Hepatocyte (in vitro differentiated cells): ENCODE data around the gene PTPN6. TPM values are rescaled to one million over a fixed set of nuclear protein-coding genes. Genes with fewer than 3 reads are reported as not detected.

Source experiments
- DNase-seq: peaks from one replicate; pipeline ENCODE4 v3.0.0-alpha.2; 2016; ENCODE audit warnings: low spot score
- H2AFZ ChIP-seq: fragments of 200-600 bp; sonication (generic); 2 replicates; pipeline ENCODE4 v1.6.0; 2016; ENCODE audit warnings: antibody characterized with exemption, mild to moderate bottlenecking
- H3K27ac ChIP-seq: fragments of 200-600 bp; sonication (generic); 2 replicates; pipeline ENCODE4 v1.5.1; 2016; ENCODE audit warnings: mild to moderate bottlenecking
- H3K27me3 ChIP-seq: fragments of 200-600 bp; sonication (generic); 2 replicates; pipeline ENCODE4 v1.6.1; 2016
- H3K36me3 ChIP-seq: fragments of 200-600 bp; sonication (generic); replicated peaks from 2 replicates; pipeline ENCODE4 v1.5.1; 2016; ENCODE audit warnings: low read depth; ENCODE audit not compliant: insufficient read depth
- H3K4me1 ChIP-seq: fragments of 200-600 bp; sonication (generic); 2 replicates; pipeline ENCODE4 v1.5.1; 2016; ENCODE audit warnings: mild to moderate bottlenecking, moderate library complexity; ENCODE audit not compliant: insufficient read depth
- H3K4me2 ChIP-seq: fragments of 200-600 bp; sonication (generic); 2 replicates; pipeline ENCODE4 v1.6.0; 2016
- H3K4me3 ChIP-seq: fragments of 200-600 bp; sonication (generic); 2 replicates; pipeline ENCODE4 v1.5.1; 2016; ENCODE audit warnings: mild to moderate bottlenecking
- H3K79me2 ChIP-seq: fragments of 200-600 bp; sonication (generic); 2 replicates; pipeline ENCODE4 v1.6.0; 2017; ENCODE audit warnings: mild to moderate bottlenecking
- H3K9me2 ChIP-seq: fragments of 200-600 bp; sonication (generic); replicated peaks from 2 replicates; pipeline ENCODE4 v1.6.0; 2017; ENCODE audit warnings: mild to moderate bottlenecking; ENCODE audit not compliant: insufficient read depth
- H3K9me3 ChIP-seq: fragments of 200-600 bp; sonication (generic); 2 replicates; pipeline ENCODE4 v1.5.1; 2016; ENCODE audit warnings: low read depth, mild to moderate bottlenecking
- H4K20me1 ChIP-seq: fragments of 200-600 bp; sonication (generic); 2 replicates; pipeline ENCODE4 v1.6.0; 2016; ENCODE audit warnings: mild to moderate bottlenecking; ENCODE audit not compliant: insufficient read depth, poor library complexity, severe bottlenecking
- CTCF ChIP-seq: fragments of 200-600 bp; sonication (generic); IDR thresholded peaks from 2 replicates; pipeline ENCODE4 v1.5.1; 2016; ENCODE audit warnings: antibody characterized with exemption, mild to moderate bottlenecking; ENCODE audit not compliant: poor library complexity
- EZH2 ChIP-seq: fragments of 200-600 bp; sonication (generic); IDR thresholded peaks from 2 replicates; pipeline ENCODE4 v1.6.1; 2016; ENCODE audit warnings: antibody characterized with exemption, mild to moderate bottlenecking, borderline replicate concordance
- EZH2phosphoT487 ChIP-seq: fragments of 200-600 bp; sonication (generic); IDR thresholded peaks from one replicate; pipeline ENCODE4 v1.6.1; 2018; ENCODE audit warnings: antibody characterized with exemption, mild to moderate bottlenecking, low read depth, moderate library complexity; ENCODE audit not compliant: unreplicated experiment, severe bottlenecking
- WGBS: methylation state at CpG from one replicate; pipeline ENCODE4 v1.1.6; 2016; ENCODE audit warnings: low lambda C conversion rate; ENCODE audit errors: missing lambda C conversion rate; 5-methylcytosine and 5-hydroxymethylcytosine counted together
- polyA plus RNA-seq: library from polyadenylated mRNA; unstranded; fragments of >200 nt; fragmentation: Nextera tagmentation; extraction: Ambion mirVana; gene quantifications from 2 replicates; pipeline ENCODE4 v1.2.1, GENCODE V29; 2016
- total RNA-seq: library from RNA; depleted of rRNA; stranded (reverse); fragments of >200 nt; gene quantifications from 2 replicates; pipeline ENCODE4 v1.2.3, GENCODE V29; 2014

Gene PTPN6
- total and polyA plus RNA-seq, 2 experiments from 2014 or later: 14.5 to 20.8 TPM

DNA sequence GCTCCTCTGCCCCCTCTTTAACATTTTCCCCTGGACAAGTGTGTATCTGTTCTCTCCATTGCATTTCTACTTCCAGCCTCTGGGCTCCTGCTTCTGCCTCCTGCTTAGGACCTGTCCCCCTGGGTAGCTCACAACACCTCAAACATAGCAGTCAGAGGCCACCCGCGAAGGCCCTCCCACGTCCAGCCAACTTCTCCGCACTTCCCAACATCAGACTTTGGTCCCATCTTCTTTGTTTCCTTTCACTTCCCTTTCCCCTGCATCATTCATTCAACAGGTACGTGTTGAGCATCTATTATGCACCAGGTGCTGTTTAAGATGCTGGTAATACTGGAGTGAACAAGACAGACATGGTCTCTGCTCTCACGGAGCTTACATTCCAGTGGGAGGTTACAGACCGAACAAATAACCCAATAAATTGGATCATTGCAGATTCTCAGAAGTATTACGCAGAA lies 4.2 kb upstream of the PTPN6 start:
- Histone ChIP-seq H3K9me3 (no peaks in the 10 kb centered on the region), H3K36me3 (no peaks in the 10 kb centered on the region), H3K4me3 (peak overlapping the region; percentile 27), H4K20me1 (no peaks in the 10 kb centered on the region), H3K9me2 (no peaks in the 10 kb centered on the region), H3K27ac (peak overlapping the region; percentile 71), H3K4me2 (peak overlapping the region; percentile 77), H3K79me2 (peaks cover 18% of the 10 kb centered on the region), H2AFZ (peak overlapping the region; percentile 20), H3K27me3 (no peaks in the 10 kb centered on the region), H3K4me1 (peaks cover 19% of the 10 kb centered on the region)
- TF ChIP-seq CTCF (no peak), EZH2phosphoT487 (no peak), EZH2 (no peak)
- DNase-seq: no peak
- 54% methylated on average over 8 of the region's 8 CpGs for WGBS

DNA sequence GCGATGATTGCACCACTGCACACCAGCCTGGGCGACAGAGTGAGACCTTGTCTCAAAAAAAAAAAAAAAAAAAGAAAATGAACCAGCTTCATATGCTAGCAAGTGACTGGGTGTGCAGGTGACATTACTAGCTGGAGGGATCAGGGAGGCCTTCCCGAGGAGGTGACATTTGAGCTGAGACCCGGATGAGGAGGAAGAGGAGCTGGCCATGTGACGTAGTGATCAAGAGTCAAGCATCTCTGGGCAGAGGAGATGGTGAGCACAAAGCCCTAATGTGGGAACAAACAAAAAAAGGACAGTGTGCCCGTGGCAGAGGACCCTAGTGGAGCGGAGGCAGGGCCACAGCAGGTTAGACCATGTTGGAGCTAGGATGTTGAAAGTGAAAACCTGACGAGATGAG lies 3.5 kb upstream of the PTPN6 start:
- no peak for DNase-seq
- TF ChIP-seq CTCF (no peak), EZH2 (no peak), EZH2phosphoT487 (no peak)
- 95% methylated on average over 8 of the region's 8 CpGs for WGBS

DNA sequence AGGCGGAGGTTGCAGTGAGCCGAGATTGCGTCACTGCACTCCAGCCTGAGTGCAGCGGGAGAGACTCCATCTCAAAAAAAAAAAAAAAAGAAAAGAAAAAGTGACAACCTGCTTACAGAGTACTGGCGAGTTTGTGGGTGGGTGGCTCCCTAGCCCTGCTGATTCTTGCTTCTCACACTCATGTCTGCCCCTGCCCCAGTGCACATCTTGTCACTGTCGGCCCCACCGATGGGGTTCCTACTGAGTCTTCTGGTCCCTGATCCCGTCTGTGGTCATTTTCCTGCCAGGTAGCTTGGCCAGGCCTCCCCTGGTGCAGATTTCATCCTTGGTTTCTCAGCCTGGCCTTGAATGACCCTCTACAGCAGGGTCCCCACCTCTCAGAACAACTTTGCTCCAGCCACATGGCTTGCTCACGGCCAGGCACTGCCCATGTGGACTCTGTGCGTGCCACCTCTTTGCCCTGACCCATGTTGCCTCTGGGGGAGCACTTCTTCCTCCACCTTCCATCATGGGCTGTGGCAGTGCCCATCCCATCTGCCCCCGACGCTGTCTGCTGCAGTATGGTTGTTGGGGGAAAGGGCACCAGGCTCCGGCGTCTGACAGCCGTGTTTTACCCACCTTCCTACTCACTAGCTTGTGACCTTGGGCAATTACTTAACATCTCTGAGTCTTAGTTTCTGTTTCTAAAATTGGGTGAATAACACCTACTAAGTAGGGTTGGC lies 2.1 kb upstream of the PTPN6 start:
- H2AFZ ChIP-seq: no peak overlapping the region
- H3K79me2 ChIP-seq: peaks cover 18% of the 10 kb centered on the region
- H3K4me2 ChIP-seq: no peak overlapping the region
- TF ChIP-seq CTCF (no peak), EZH2 (no peak), EZH2phosphoT487 (no peak)
- H3K4me1 ChIP-seq: peaks cover 17% of the 10 kb centered on the region
- DNase-seq: no peak
- no peaks in the 10 kb centered on the region for H4K20me1 ChIP-seq
- H3K27me3 ChIP-seq: no peaks in the 10 kb centered on the region
- H3K9me2 ChIP-seq: no peaks in the 10 kb centered on the region
- H3K27ac ChIP-seq: no peak overlapping the region
- 95% methylated on average over 15 of the region's 15 CpGs for whole genome bisulfite sequencing
- no peak overlapping the region for H3K4me3 ChIP-seq
- H3K36me3 ChIP-seq: no peaks in the 10 kb centered on the region
- no peaks in the 10 kb centered on the region for H3K9me3 ChIP-seq

More for the DNA sequence above, 3.5 kb upstream of the PTPN6 start:
- H3K27ac ChIP-seq: no peak overlapping the region
- peaks cover 19% of the 10 kb centered on the region for H3K4me1 ChIP-seq
- no peaks in the 10 kb centered on the region for H4K20me1 ChIP-seq
- H3K79me2 ChIP-seq: peaks cover 18% of the 10 kb centered on the region
- no peaks in the 10 kb centered on the region for H3K9me2 ChIP-seq
- H2AFZ ChIP-seq: no peak overlapping the region
- no peaks in the 10 kb centered on the region for H3K36me3 ChIP-seq
- no peaks in the 10 kb centered on the region for H3K27me3 ChIP-seq
- H3K4me3 ChIP-seq: no peak overlapping the region
- H3K4me2 ChIP-seq: no peak overlapping the region
- H3K9me3 ChIP-seq: no peaks in the 10 kb centered on the region
